HL-60 (cell line): ENCODE data around the gene NDEL1.

ENCODE experiments used
- GABPA ChIP-seq: IDR thresholded peaks from 2 replicates; pipeline ENCODE4 v1.6.1; 2012; ENCODE audit warnings: low read depth
- POLR2AphosphoS5 ChIP-seq: IDR thresholded peaks from 2 replicates; pipeline ENCODE4 v1.6.1; 2012; ENCODE audit warnings: low read depth
- SPI1 ChIP-seq: IDR thresholded peaks from 2 replicates; pipeline ENCODE4 v1.6.1; 2012; ENCODE audit warnings: low read depth, mild to moderate bottlenecking, borderline replicate concordance
- TF ChIP-seq, protein P1 (sequence below): IDR thresholded peaks from one replicate; pipeline ENCODE4 v1.5.1; 2011; ENCODE audit warnings: low read length, control low read depth, inconsistent platforms; ENCODE audit not compliant: insufficient read depth

DNA sequence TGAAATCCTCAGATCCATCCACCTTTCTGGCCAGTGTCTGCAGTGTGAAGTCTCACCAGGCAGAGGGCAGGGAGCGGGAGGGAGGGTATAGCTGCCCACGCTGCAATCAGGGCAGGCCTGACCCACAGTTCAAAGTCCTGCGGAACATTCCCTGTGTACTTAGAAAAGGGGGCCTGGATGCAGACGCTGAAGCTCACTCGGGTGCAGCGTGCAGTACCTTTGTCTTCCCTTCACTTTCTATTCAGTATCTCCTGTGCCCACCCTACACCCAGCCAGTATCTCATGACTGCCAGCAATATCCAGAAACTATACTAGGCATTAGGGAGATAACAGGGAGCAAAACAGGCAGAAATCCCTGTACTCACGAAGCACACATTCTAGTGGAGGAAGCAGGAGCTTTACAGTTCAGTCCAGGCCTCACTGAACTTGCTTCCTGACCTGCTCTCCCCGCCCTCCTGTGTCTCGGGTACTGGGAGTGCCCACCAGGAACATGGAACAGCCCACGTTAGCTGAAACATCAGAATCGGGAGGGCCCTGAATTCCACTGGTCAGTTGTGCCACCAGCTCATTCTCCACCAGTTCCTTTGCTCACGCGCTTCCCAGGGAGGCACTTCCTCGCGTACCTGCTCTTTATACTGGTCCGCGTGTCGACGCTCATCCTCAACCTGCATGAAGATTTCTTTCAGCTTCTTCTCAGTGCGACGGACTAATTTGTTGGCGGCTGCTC lies 42.2 kb downstream of the NDEL1 start:
- TF ChIP-seq GABPA (no peak), POLR2AphosphoS5 (no peak), SPI1 (no peak)
- TF ChIP-seq, protein P1, sequence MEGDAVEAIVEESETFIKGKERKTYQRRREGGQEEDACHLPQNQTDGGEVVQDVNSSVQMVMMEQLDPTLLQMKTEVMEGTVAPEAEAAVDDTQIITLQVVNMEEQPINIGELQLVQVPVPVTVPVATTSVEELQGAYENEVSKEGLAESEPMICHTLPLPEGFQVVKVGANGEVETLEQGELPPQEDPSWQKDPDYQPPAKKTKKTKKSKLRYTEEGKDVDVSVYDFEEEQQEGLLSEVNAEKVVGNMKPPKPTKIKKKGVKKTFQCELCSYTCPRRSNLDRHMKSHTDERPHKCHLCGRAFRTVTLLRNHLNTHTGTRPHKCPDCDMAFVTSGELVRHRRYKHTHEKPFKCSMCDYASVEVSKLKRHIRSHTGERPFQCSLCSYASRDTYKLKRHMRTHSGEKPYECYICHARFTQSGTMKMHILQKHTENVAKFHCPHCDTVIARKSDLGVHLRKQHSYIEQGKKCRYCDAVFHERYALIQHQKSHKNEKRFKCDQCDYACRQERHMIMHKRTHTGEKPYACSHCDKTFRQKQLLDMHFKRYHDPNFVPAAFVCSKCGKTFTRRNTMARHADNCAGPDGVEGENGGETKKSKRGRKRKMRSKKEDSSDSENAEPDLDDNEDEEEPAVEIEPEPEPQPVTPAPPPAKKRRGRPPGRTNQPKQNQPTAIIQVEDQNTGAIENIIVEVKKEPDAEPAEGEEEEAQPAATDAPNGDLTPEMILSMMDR: no peak
